ENCODE data around the gene BHLHE40. TPM values are rescaled to one million over a fixed set of nuclear protein-coding genes. Genes with fewer than 3 reads are reported as not detected.

The BHLHE40 gene
- total and polyA plus RNA-seq, 2 of the 4 experiments (the other 2 are of a cell fraction): 22.8 to 31.8 TPM

DNA sequence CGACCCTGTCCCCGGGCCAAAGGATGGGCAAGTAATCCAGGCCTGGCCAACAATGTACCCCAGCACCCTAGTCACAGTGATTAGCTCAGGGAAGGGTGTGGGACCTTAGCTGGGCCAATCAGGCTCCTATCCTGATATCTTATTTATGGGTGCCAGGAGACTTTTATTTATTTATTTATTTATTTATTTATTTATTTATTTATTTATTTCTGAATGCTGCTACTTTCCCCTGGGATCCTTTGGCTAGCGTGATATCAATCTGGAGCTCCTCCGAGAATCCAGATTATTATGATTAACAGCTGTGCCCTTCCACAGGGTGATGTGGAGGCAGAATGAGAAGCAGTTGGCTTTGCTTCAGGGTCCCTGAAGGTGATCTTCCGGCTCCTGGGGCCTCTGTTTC, 32.2 kb upstream of the BHLHE40 start:
- ChIA-PET CTCF (no interaction called here), POLR2A (ENCODE audit: unreplicated experiment) (no interaction called here)
- Histone ChIP-seq H3K36me3 (ENCODE audit: control insufficient read depth, insufficient read depth, low read length) (no peaks in the 10 kb centered on the region), H4K5ac (ENCODE audit: low read depth, low read length) (no peak overlapping the region), H3K14ac (replicated peaks; ENCODE audit: low read depth, low read length) (no peak overlapping the region), H3K4me1 (ENCODE audit: control insufficient read depth, insufficient read depth, low read length) (no peaks in the 10 kb centered on the region), H3K9me1 (ENCODE audit: insufficient read depth, low read length) (no peaks in the 10 kb centered on the region; the same call in 1 of the 2 replicates), H3K27ac (ENCODE audit: insufficient read depth, low read length) (no peak overlapping the region), H3K9ac (ENCODE audit: low read depth, low read length) (no peak overlapping the region), H2BK120ac (ENCODE audit: low read depth, low read length) (no peak overlapping the region), H3K4ac (ENCODE audit: low read depth, low read length) (no peak overlapping the region), H3K27me3 (ENCODE audit: control insufficient read depth, insufficient read depth, low read length) (no peaks in the 10 kb centered on the region), H3K4me2 (ENCODE audit: low read depth, low read length) (no peak overlapping the region), H2BK20ac (ENCODE audit: low read depth, low read length) (no peak overlapping the region), H4K8ac (ENCODE audit: low read depth in 2 of 2, low read length in 2 of 2) (no peak overlapping the region), H2BK15ac (ENCODE audit: low read depth, low read length) (no peak overlapping the region), H2AK5ac (ENCODE audit: low read depth, low read length) (no peak overlapping the region), H4K91ac (ENCODE audit: insufficient read depth, low read depth, low read length) (no peak overlapping the region), H3K4me3 (ENCODE audit: insufficient read depth, low read depth, low read length) (no peak overlapping the region), H2BK5ac (ENCODE audit: low read depth, low read length, poor library complexity, severe bottlenecking) (no peak overlapping the region), H3K56ac (ENCODE audit: extremely low read depth, insufficient read depth, low read length) (no peak overlapping the region), H3K23ac (ENCODE audit: low read depth, low read length) (no peak overlapping the region), H3K79me1 (ENCODE audit: low read depth in 1 of 2, low read length in 2 of 2) (no peaks in the 10 kb centered on the region), H2AFZ (replicated peaks; ENCODE audit: low read length, poor library complexity) (no peak overlapping the region), H2AK9ac (replicated peaks; ENCODE audit: low read depth, low read length, poor library complexity) (no peak overlapping the region), H3K18ac (ENCODE audit: low read depth, low read length) (no peak overlapping the region), H3K9me3 (ENCODE audit: control insufficient read depth, insufficient read depth, low read length) (no peaks in the 10 kb centered on the region), H4K20me1 (ENCODE audit: insufficient read depth, low read length) (no peaks in the 10 kb centered on the region)
- DNase-seq (no peak), ATAC-seq (ENCODE audit: low read depth) (no peak)
- TF ChIP-seq MXI1 (IDR thresholded peaks at IDR 0.05; ENCODE audit: borderline replicate concordance, low read depth, low read length) (no peak), POLR2A (IDR thresholded peaks at IDR 0.05; ENCODE audit: low read depth, low read length) (no peak), MAFK (IDR thresholded peaks at IDR 0.05; ENCODE audit: low read depth, low read length) (no peak), RFX5 (IDR thresholded peaks at IDR 0.05; ENCODE audit: low read depth, low read length) (no peak), CEBPB (IDR thresholded peaks at IDR 0.05; ENCODE audit: low read depth, low read length) (no peak), RCOR1 (IDR thresholded peaks at IDR 0.05; ENCODE audit: insufficient replicate concordance, low read length) (no peak), MAZ (IDR thresholded peaks at IDR 0.05; ENCODE audit: borderline replicate concordance, low read depth, low read length) (no peak), RAD21 (IDR thresholded peaks at IDR 0.05; ENCODE audit: low read length) (no peak)
- TF ChIP-seq, protein P1, sequence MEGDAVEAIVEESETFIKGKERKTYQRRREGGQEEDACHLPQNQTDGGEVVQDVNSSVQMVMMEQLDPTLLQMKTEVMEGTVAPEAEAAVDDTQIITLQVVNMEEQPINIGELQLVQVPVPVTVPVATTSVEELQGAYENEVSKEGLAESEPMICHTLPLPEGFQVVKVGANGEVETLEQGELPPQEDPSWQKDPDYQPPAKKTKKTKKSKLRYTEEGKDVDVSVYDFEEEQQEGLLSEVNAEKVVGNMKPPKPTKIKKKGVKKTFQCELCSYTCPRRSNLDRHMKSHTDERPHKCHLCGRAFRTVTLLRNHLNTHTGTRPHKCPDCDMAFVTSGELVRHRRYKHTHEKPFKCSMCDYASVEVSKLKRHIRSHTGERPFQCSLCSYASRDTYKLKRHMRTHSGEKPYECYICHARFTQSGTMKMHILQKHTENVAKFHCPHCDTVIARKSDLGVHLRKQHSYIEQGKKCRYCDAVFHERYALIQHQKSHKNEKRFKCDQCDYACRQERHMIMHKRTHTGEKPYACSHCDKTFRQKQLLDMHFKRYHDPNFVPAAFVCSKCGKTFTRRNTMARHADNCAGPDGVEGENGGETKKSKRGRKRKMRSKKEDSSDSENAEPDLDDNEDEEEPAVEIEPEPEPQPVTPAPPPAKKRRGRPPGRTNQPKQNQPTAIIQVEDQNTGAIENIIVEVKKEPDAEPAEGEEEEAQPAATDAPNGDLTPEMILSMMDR (conservative IDR thresholded peaks at IDR 0.05; ENCODE audit: low read depth, low read length): no peak
- TF ChIP-seq, protein P2, sequence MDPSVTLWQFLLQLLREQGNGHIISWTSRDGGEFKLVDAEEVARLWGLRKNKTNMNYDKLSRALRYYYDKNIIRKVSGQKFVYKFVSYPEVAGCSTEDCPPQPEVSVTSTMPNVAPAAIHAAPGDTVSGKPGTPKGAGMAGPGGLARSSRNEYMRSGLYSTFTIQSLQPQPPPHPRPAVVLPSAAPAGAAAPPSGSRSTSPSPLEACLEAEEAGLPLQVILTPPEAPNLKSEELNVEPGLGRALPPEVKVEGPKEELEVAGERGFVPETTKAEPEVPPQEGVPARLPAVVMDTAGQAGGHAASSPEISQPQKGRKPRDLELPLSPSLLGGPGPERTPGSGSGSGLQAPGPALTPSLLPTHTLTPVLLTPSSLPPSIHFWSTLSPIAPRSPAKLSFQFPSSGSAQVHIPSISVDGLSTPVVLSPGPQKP (IDR thresholded peaks at IDR 0.05; ENCODE audit: borderline replicate concordance, low read depth, low read length): no peak
- no TSS peak for BruUV-seq (replicated peaks)
- WGBS, 2 experiments (ENCODE audit: extremely low coverage in 2 of 2, insufficient read length in 1 of 2): 89% methylated on average over 3 of the region's 5 CpGs; no CpG with 5 or more reads in 1 of the 2 experiments
- in situ Hi-C loops (cut with MboI; ENCODE audit: low sequenced_read_pairs): no loop called here
- intact Hi-C loops (cut with micrococcal nuclease): no loop called here
- dilution Hi-C loops (cut with HindIII; ENCODE audit: low sequenced_read_pairs, unreplicated experiment): no loop called here

All from IMR-90 (cell line).